Measurements from ENCODE around the gene STN1. TPM values are rescaled to one million over a fixed set of nuclear protein-coding genes. Genes with fewer than 3 reads are reported as not detected.

Gene STN1
- total RNA-seq, 1 experiment from 2014 or later = 28.9 TPM

DNA sequence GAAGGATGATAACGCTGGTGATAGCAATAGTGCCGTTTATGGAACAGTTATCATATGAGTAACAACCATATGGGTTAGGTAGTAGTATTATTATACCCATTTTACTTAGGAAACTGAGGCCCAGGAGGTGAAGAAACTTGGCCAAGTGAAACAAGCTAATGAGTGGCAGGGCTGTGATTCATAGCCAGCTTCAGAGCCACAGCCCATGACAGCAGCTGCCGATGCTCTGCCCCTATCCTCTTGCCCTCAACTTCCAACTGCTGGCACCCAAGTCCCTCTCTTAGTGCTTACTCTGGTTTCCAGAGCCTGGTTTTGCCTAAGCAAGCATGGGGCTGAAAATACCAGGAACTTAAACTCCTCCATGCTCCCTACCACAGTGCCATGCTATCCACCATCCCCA is 74.9 kb downstream of the STN1 start:
- no peak overlapping the region for H3K27ac ChIP-seq (ENCODE audit: low read length)
- H3K27me3 ChIP-seq (ENCODE audit: control insufficient read depth, insufficient read depth, low read length) = no peaks in the 10 kb centered on the region
- intact Hi-C loops (cut with micrococcal nuclease; ENCODE audit: unreplicated experiment) = no loop called here
- H3K4me3 ChIP-seq (ENCODE audit: low read depth in 2 of 2, low read length in 2 of 2) = no peak overlapping the region
- no TSS peak for BruUV-seq (replicated peaks)
- TF ChIP-seq SIN3A (IDR thresholded peaks at IDR 0.05; ENCODE audit: borderline replicate concordance, insufficient read depth, low read depth, low read length) (no peak), TCF7L2 (IDR thresholded peaks at IDR 0.05; ENCODE audit: low read depth, low read length) (no peak), POLR2AphosphoS5 (IDR thresholded peaks at IDR 0.05; ENCODE audit: low read depth, low read length) (no peak)
- TF ChIP-seq, protein P1, sequence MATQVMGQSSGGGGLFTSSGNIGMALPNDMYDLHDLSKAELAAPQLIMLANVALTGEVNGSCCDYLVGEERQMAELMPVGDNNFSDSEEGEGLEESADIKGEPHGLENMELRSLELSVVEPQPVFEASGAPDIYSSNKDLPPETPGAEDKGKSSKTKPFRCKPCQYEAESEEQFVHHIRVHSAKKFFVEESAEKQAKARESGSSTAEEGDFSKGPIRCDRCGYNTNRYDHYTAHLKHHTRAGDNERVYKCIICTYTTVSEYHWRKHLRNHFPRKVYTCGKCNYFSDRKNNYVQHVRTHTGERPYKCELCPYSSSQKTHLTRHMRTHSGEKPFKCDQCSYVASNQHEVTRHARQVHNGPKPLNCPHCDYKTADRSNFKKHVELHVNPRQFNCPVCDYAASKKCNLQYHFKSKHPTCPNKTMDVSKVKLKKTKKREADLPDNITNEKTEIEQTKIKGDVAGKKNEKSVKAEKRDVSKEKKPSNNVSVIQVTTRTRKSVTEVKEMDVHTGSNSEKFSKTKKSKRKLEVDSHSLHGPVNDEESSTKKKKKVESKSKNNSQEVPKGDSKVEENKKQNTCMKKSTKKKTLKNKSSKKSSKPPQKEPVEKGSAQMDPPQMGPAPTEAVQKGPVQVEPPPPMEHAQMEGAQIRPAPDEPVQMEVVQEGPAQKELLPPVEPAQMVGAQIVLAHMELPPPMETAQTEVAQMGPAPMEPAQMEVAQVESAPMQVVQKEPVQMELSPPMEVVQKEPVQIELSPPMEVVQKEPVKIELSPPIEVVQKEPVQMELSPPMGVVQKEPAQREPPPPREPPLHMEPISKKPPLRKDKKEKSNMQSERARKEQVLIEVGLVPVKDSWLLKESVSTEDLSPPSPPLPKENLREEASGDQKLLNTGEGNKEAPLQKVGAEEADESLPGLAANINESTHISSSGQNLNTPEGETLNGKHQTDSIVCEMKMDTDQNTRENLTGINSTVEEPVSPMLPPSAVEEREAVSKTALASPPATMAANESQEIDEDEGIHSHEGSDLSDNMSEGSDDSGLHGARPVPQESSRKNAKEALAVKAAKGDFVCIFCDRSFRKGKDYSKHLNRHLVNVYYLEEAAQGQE (IDR thresholded peaks at IDR 0.05; ENCODE audit: insufficient read depth in 1 of 2, low read depth in 2 of 2, low read length in 1 of 2) = no peak
- TF ChIP-seq, protein P2, sequence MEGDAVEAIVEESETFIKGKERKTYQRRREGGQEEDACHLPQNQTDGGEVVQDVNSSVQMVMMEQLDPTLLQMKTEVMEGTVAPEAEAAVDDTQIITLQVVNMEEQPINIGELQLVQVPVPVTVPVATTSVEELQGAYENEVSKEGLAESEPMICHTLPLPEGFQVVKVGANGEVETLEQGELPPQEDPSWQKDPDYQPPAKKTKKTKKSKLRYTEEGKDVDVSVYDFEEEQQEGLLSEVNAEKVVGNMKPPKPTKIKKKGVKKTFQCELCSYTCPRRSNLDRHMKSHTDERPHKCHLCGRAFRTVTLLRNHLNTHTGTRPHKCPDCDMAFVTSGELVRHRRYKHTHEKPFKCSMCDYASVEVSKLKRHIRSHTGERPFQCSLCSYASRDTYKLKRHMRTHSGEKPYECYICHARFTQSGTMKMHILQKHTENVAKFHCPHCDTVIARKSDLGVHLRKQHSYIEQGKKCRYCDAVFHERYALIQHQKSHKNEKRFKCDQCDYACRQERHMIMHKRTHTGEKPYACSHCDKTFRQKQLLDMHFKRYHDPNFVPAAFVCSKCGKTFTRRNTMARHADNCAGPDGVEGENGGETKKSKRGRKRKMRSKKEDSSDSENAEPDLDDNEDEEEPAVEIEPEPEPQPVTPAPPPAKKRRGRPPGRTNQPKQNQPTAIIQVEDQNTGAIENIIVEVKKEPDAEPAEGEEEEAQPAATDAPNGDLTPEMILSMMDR (IDR thresholded peaks at IDR 0.05) = no peak
- ATAC-seq = no peak
- H3K4me1 ChIP-seq (ENCODE audit: control insufficient read depth, insufficient read depth, low read length) = peaks cover 12% of the 10 kb centered on the region; the same call in 1 of the 2 replicates
- ChIA-PET CTCF (interaction anchor here (0.6 to 1.2 kb wide), 3 partner anchors 28 to 140 kb away, joined by 3 to 8 read pairs (median 3); no protein-coding TSS in a partner anchor), POLR2A (interaction anchor here (0.6 kb wide), 1 partner anchor 10 kb away, joined by 3 read pairs; no protein-coding TSS in a partner anchor)
- no peak for DNase-seq (ENCODE audit: low read depth, low spot score)
- no peaks in the 10 kb centered on the region for H3K9me3 ChIP-seq (ENCODE audit: control insufficient read depth, insufficient read depth, low read depth, low read length)
- in situ Hi-C loops (cut with HindIII; ENCODE audit: low pct_unique_long_range_greater_than_20kb, low sequenced_read_pairs) = no loop called here
- no peaks in the 10 kb centered on the region for H3K36me3 ChIP-seq (ENCODE audit: control insufficient read depth, insufficient read depth, low read length)

DNA sequence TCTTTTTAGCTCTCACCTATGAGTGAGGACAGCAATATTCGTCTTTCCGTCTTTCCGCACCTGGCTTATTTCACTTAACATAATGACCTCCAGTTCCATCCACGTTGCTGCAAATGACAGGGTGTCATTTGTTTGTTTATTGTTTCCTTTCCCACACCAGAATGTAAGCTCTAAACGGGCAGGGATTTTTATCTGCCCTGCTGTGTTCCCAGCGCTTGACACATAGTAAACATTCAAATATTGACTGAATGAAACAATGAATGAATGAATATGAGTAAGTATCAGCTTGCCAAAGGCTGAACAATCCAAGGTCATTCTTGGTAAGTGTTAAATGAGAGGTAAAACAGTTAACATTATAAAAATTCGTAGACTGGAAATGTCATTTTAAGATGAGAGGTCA is 75.4 kb downstream of the STN1 start:
- DNase-seq (ENCODE audit: low read depth, low spot score) (no peak), ATAC-seq (no peak)
- CTCF ChIA-PET = interaction anchor here (0.7 to 1.2 kb wide), 2 partner anchors 28 to 67 kb away, joined by 3 read pairs; no protein-coding TSS in a partner anchor
- Histone ChIP-seq H3K36me3 (ENCODE audit: control insufficient read depth, insufficient read depth, low read length) (no peaks in the 10 kb centered on the region), H3K4me3 (ENCODE audit: low read depth in 2 of 2, low read length in 2 of 2) (no peak overlapping the region), H3K27ac (ENCODE audit: low read length) (no peak overlapping the region), H3K9me3 (ENCODE audit: control insufficient read depth, insufficient read depth, low read depth, low read length) (no peaks in the 10 kb centered on the region), H3K4me1 (ENCODE audit: control insufficient read depth, insufficient read depth, low read length) (peaks cover 12% of the 10 kb centered on the region; the same call in 1 of the 2 replicates), H3K27me3 (ENCODE audit: control insufficient read depth, insufficient read depth, low read length) (no peaks in the 10 kb centered on the region)
- intact Hi-C loops (cut with micrococcal nuclease; ENCODE audit: unreplicated experiment) (no loop called here), in situ Hi-C loops (cut with HindIII; ENCODE audit: low pct_unique_long_range_greater_than_20kb, low sequenced_read_pairs) (no loop called here)
- POLR2A ChIA-PET = interaction anchor here (0.6 kb wide), 1 partner anchor 89 kb away, joined by 8 read pairs; no protein-coding TSS in a partner anchor
- TF ChIP-seq SIN3A (IDR thresholded peaks at IDR 0.05; ENCODE audit: borderline replicate concordance, insufficient read depth, low read depth, low read length) (no peak), POLR2AphosphoS5 (IDR thresholded peaks at IDR 0.05; ENCODE audit: low read depth, low read length) (no peak), TCF7L2 (IDR thresholded peaks at IDR 0.05; ENCODE audit: low read depth, low read length) (no peak)
- TF ChIP-seq, protein P2 (IDR thresholded peaks at IDR 0.05) = no peak
- TF ChIP-seq, protein P1 (IDR thresholded peaks at IDR 0.05; ENCODE audit: insufficient read depth in 1 of 2, low read depth in 2 of 2, low read length in 1 of 2) = no peak
- no TSS peak for BruUV-seq (replicated peaks)
